ENCODE measurements around the gene ZNF425.

- TF ChIP-seq CTCF (IDR thresholded peaks at IDR 0.05) (no peak), POLR2A (IDR thresholded peaks at IDR 0.05) (no peak)
Observed at GRCh38 chr7:149141893-149142292, 15.8 kb upstream of the ZNF425 start.
